HCT116 (cell line): ENCODE measurements around the gene THOC6. TPM values are rescaled to one million over a fixed set of nuclear protein-coding genes. Genes with fewer than 3 reads are reported as not detected.

Experiments used
- ATAC-seq: fragments of 200-7000 bp; cut with Tn5 transposase; 2 replicates; pipeline ENCODE4 v1.9.1; 2020; ENCODE audit warnings: mild to moderate bottlenecking, moderate library complexity
- BruUV-seq: library from RNA; stranded (reverse); fragments of 400-500 nt; replicated peaks from 2 replicates; lab custom pipeline; 2021; lab: Mats Ljungman, UMichigan
- CTCF ChIA-PET: fragments of 300-600 bp; sonication (Branson Sonifier 250); formaldehyde crosslinking; loops from one replicate; lab custom pipeline; 2021; ENCODE audit warnings: antibody characterized with exemption; lab: Charles Lee
- POLR2A ChIA-PET: fragments of 300-600, 350-600 bp; sonication (Branson Sonifier 250); formaldehyde crosslinking; loops from one replicate; lab custom pipeline; 2021; ENCODE audit warnings: antibody characterized with exemption; lab: Charles Lee
- RAD21 ChIA-PET, 2 experiments: fragments of 300-600 bp; sonication (Branson Sonifier 250); formaldehyde crosslinking; loops; one replicate each; lab custom pipeline; 2023; ENCODE audit warnings: low total read pairs in 2 of 2; ENCODE audit not compliant: uncharacterized antibody in 2 of 2, unreplicated experiment in 2 of 2, low non-redundant PET in 1 of 2; lab: Charles Lee
- DNase-seq: peaks from one replicate; pipeline ENCODE4 v3.0.0-alpha.2; 2010; ENCODE audit warnings: low read depth, low spot score
- H2AFZ ChIP-seq: fragments of 200-600 bp; shearing (Covaris generic), sonication (generic); 2 replicates; pipeline ENCODE4 v1.6.1; 2017; ENCODE audit warnings: low read depth, mixed run types, mixed read lengths, antibody characterized with exemption, low read length; ENCODE audit not compliant: poor library complexity, severe bottlenecking
- H3K27ac ChIP-seq: 2 replicates; pipeline ENCODE4 v1.5.1; 2012; ENCODE audit warnings: low read depth, low read length
- H3K27me3 ChIP-seq: fragments of 200-600 bp; sonication (generic); 2 replicates; pipeline ENCODE4 v1.6.1; 2016; ENCODE audit warnings: mixed run types, low read length, mixed read lengths; ENCODE audit not compliant: insufficient read depth
- H3K36me3 ChIP-seq, 2 experiments: fragments of 200-500 bp in 1 of 2; fragments of 200-600 bp in 1 of 2; sonication (Bioruptor generic) in 1 of 2; sonication (generic) in 1 of 2; 2 replicates each; pipeline versions ENCODE4 v1.5.1 to v1.6.1; 2014 to 2016; ENCODE audit warnings: low read length in 2 of 2, inconsistent platforms in 1 of 2, mixed read lengths in 1 of 2, mixed run types in 1 of 2; ENCODE audit not compliant: insufficient read depth in 2 of 2, control insufficient read depth in 1 of 2
- H3K4me1 ChIP-seq, 2 experiments: fragments of 200-600 bp in 1 of 2; sonication (generic) in 1 of 2; 2 replicates each; pipeline versions ENCODE4 v1.5.1 to v1.6.1; 2012 to 2017; ENCODE audit warnings: low read length in 2 of 2, inconsistent platforms in 1 of 2, mild to moderate bottlenecking in 1 of 2, mixed read lengths in 1 of 2, mixed run types in 1 of 2, moderate library complexity in 1 of 2; ENCODE audit not compliant: insufficient read depth in 2 of 2, control insufficient read depth in 1 of 2
- H3K4me2 ChIP-seq: fragments of 200-600 bp; sonication (generic); 2 replicates; pipeline ENCODE4 v1.6.1; 2017; ENCODE audit warnings: mixed run types, low read length, mixed read lengths
- H3K4me3 ChIP-seq, 2 experiments: fragments of 200-600 bp in 1 of 2; sonication (generic) in 1 of 2; replicated peaks in 1 of 2; 2 replicates each; pipeline ENCODE4 v1.5.1; 2011 to 2016; ENCODE audit warnings: low read length in 2 of 2, control low read depth in 1 of 2, low read depth in 1 of 2, mild to moderate bottlenecking in 1 of 2, mixed read lengths in 1 of 2, mixed run types in 1 of 2
- H3K79me2 ChIP-seq: fragments of 200-600 bp; sonication (generic); 2 replicates; pipeline ENCODE4 v1.6.1; 2017; ENCODE audit warnings: mild to moderate bottlenecking, mixed run types, low read length, moderate library complexity, mixed read lengths; ENCODE audit not compliant: insufficient read depth
- H3K9ac ChIP-seq: fragments of 200-600 bp; sonication (generic); 2 replicates; pipeline ENCODE4 v1.6.1; 2016; ENCODE audit warnings: low read length, mixed read lengths
- H3K9me2 ChIP-seq: fragments of 200-600 bp; sonication (generic), shearing (Covaris generic); 2 replicates; pipeline ENCODE4 v1.6.1; 2017; ENCODE audit warnings: mixed run types, mild to moderate bottlenecking, moderate library complexity; ENCODE audit not compliant: insufficient read depth
- H3K9me3 ChIP-seq, 2 experiments: fragments of 200-500 bp in 1 of 2; fragments of 200-600 bp in 1 of 2; sonication (Bioruptor generic) in 1 of 2; sonication (generic) in 1 of 2; 2 replicates each; pipeline ENCODE4 v1.6.1; 2014 to 2017; ENCODE audit warnings: low read length in 2 of 2, mixed read lengths in 2 of 2, inconsistent platforms in 1 of 2, low read depth in 1 of 2, mild to moderate bottlenecking in 1 of 2, mixed run types in 1 of 2, moderate library complexity in 1 of 2; ENCODE audit not compliant: control insufficient read depth in 1 of 2, insufficient read depth in 1 of 2
- H4K20me1 ChIP-seq: fragments of 200-600 bp; sonication (generic), shearing (Covaris generic); 2 replicates; pipeline ENCODE4 v1.6.1; 2017; ENCODE audit warnings: mixed run types, mild to moderate bottlenecking, moderate library complexity; ENCODE audit not compliant: insufficient read depth
- ATF3 ChIP-seq: IDR thresholded peaks from 2 replicates; pipeline ENCODE4 v1.6.1; 2012
- EZH2phosphoT487 ChIP-seq: fragments of 200-600 bp; IDR thresholded peaks from 2 replicates; pipeline ENCODE4 v1.6.1; 2018; ENCODE audit warnings: antibody characterized with exemption, borderline replicate concordance
- MAX ChIP-seq: IDR thresholded peaks from 2 replicates; pipeline ENCODE4 v1.6.1; 2012
- POLR2A ChIP-seq: IDR thresholded peaks from 2 replicates; pipeline ENCODE4 v1.7.0; 2011; ENCODE audit warnings: borderline replicate concordance; ENCODE audit not compliant: insufficient read depth, insufficient read length; ENCODE audit errors: extremely low read depth
- REST ChIP-seq: IDR thresholded peaks from 2 replicates; pipeline ENCODE4 v1.6.1; 2012; ENCODE audit warnings: low read depth
- SP1 ChIP-seq: IDR thresholded peaks from 2 replicates; pipeline ENCODE4 v1.6.1; 2012; ENCODE audit warnings: low read depth
- SRF ChIP-seq: IDR thresholded peaks from 2 replicates; pipeline ENCODE4 v1.6.1; 2012; ENCODE audit warnings: low read depth
- TCF7L2 ChIP-seq: IDR thresholded peaks from 2 replicates; pipeline ENCODE4 v1.7.0; 2011; ENCODE audit warnings: borderline replicate concordance, inconsistent platforms; ENCODE audit not compliant: insufficient read depth, insufficient read length; ENCODE audit errors: extremely low read depth
- YY1 ChIP-seq: IDR thresholded peaks from 2 replicates; pipeline ENCODE4 v1.6.1; 2011; ENCODE audit warnings: low read length, low read depth, moderate library complexity, mild to moderate bottlenecking; ENCODE audit not compliant: insufficient replicate concordance; ENCODE audit errors: extremely low read depth
- ZNF274 ChIP-seq: fragments of 200-500 bp; sonication (Bioruptor generic); IDR thresholded peaks from 2 replicates; pipeline ENCODE4 v1.6.1; 2014; ENCODE audit warnings: mild to moderate bottlenecking, low read depth, low read length, inconsistent platforms
- intact Hi-C: fragments of 100-400 bp; cut with micrococcal nuclease; formaldehyde crosslinking; loops from 2 replicates; pipeline ENCODE4 v1.10.0; 2022
- total RNA-seq: library from RNA; stranded (reverse); gene quantifications from one replicate; pipeline ENCODE4 v1.2.1, GENCODE V29; 2021; ENCODE audit not compliant: unreplicated experiment

THOC6 gene
- total RNA-seq, 1 experiment from 2014 or later, result 62.9 TPM

GRCh38 chr16:3032624-3033023 lies 8.8 kb downstream of the THOC6 start:
- DNase-seq (no peak), ATAC-seq (no peak)
- no peaks in the 10 kb centered on the region for H4K20me1 ChIP-seq
- H3K79me2 ChIP-seq, result no peaks in the 10 kb centered on the region
- no peak overlapping the region for H3K9ac ChIP-seq
- RAD21 ChIA-PET, result no interaction called here
- H3K4me2 ChIP-seq, result no peak overlapping the region
- peaks cover 12 to 42% of the 10 kb centered on the region in 2 experiments; a peak in 3 of 4 replicates for H3K4me1 ChIP-seq
- no peaks in the 10 kb centered on the region for H3K9me2 ChIP-seq
- CTCF ChIA-PET, result interaction anchor here (1.0 to 3.5 kb wide), 6 partner anchors 10 to 126 kb away, joined by 3 to 39 read pairs (median 8); partner anchors contain the start of genes HCFC1R1, THOC6 and TNFRSF12A
- H3K9me3 ChIP-seq, result no peaks in the 10 kb centered on the region
- H3K36me3 ChIP-seq, result no peaks in the 10 kb centered on the region; a peak in 1 of 4 replicates
- intact Hi-C loops, result no loop called here
- no peak overlapping the region for H2AFZ ChIP-seq
- TF ChIP-seq EZH2phosphoT487 (no peak), ZNF274 (no peak), TCF7L2 (no peak), ATF3 (no peak), MAX (no peak), YY1 (no peak), REST (no peak), SRF (no peak), POLR2A (no peak), SP1 (no peak)
- H3K27ac ChIP-seq, result no peak overlapping the region
- no TSS peak for BruUV-seq
- H3K27me3 ChIP-seq, result no peaks in the 10 kb centered on the region
- POLR2A ChIA-PET, result interaction anchor here (2.2 kb wide), 1 partner anchor 9 kb away, joined by 12 read pairs; the partner anchor contains the start of genes HCFC1R1 and THOC6
- H3K4me3 ChIP-seq, result no peak overlapping the region
